Keratinocyte (primary cell): ENCODE measurements around the gene SPATA12.

Experiments used
- CTCF ChIP-seq, 3 experiments: IDR thresholded peaks in 1 of 3; conservative IDR thresholded peaks in 1 of 3; optimal IDR thresholded peaks in 1 of 3; 2 replicates in 2 of 3; 3 replicates in 1 of 3; pipeline versions ENCODE3 to v1.5.1; 2011; ENCODE audit warnings: low read length in 3 of 3, mild to moderate bottlenecking in 3 of 3, moderate library complexity in 2 of 3, control low read depth in 1 of 3, inconsistent platforms in 1 of 3; ENCODE audit not compliant: insufficient read depth in 2 of 3; ENCODE audit errors: extremely low read depth in 1 of 3
- EZH2 ChIP-seq: IDR thresholded peaks from one replicate; pipeline ENCODE4 v1.6.1; 2012; ENCODE audit warnings: inconsistent platforms, mild to moderate bottlenecking, low read length, moderate library complexity

GRCh38 chr3:57031631-57032541 is 28.6 kb upstream of the SPATA12 start:
- TF ChIP-seq CTCF (optimal IDR thresholded peaks at IDR 0.05 in 1 of 3, IDR thresholded peaks at IDR 0.05 in 1 of 3, conservative IDR thresholded peaks at IDR 0.05 in 1 of 3; ENCODE audit: extremely low read depth in 1 of 3, insufficient read depth in 2 of 3, low read length in 3 of 3), result no peak
- no peak for TF ChIP-seq EZH2
